Ramos (cell line): Measurements from ENCODE around the gene MAT2B.

Experiments used
- in situ Hi-C: fragments of 300-500 bp; cut with MboI; formaldehyde crosslinking; loops from one replicate; pipeline ENCODE4 v1.14.3; 2022; ENCODE audit warnings: low sequenced_read_pairs; ENCODE audit not compliant: unreplicated experiment

MAT2B gene

GRCh38 chr5:163544836-163545235 lies 39.4 kb downstream of the MAT2B start:
- in situ Hi-C loops, result no loop called here

DNA sequence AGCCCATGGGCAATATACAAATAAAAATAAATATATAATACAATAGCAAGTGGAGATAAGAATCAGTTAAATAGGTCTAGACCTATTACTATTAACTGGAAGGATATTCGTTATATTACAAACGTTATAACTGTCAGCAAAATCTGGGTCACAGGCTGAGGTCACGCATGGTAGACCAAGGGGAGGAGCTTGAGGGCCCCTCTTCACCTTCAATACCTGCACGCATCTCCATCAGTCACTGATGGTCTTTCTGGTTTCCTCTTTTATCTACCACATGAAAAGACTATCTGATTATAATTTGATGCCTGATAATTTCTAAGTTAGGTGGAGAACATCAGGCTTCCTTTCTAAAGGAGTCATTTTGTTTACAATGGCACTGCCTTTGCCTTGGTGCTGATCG lies 43.2 kb downstream of the MAT2B start:
- in situ Hi-C loops, result no loop called here

DNA sequence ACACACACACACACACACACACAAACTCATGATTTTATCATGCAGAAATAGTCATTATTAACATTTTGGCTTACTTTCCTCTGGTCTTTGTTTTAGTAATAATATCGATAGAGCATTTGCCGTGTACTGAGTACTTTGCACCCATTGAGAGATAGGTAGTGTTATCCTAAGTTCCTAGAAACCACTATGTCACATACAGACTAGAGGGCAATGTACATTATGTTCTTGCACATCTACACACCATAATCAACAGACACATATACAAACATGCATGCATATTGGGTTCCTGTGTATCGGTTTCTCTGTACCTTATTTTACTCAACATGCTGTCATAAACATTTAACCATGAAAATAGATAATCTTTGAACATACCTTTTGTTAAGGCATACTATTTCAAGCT lies 45.7 kb downstream of the MAT2B start:
- in situ Hi-C loops, result loop anchor here (25.0 kb wide), 2 partner anchors 961 to 1661 kb away; no protein-coding TSS in a partner anchor

DNA sequence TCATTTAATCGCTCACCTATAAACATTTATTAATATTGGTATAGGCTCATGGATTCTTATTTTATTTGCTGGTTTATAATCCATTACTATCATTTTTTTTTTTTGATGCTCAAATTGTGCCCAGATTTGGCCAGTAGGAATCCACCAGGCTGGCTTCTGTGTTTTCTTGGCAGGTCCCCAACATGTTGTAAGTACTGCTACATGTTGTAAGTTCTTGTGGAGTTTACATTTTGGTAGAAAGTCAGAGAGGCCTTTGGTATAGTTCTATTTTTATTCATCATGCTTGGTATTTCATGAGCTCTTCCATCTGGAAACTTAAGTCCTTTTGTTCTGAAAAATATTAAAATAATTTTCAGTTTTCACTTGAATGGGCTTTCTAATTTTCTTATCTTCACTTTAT lies 47.1 kb downstream of the MAT2B start:
- in situ Hi-C loops, result loop anchor here (25.0 kb wide), 2 partner anchors 960 to 1660 kb away; no protein-coding TSS in a partner anchor

DNA sequence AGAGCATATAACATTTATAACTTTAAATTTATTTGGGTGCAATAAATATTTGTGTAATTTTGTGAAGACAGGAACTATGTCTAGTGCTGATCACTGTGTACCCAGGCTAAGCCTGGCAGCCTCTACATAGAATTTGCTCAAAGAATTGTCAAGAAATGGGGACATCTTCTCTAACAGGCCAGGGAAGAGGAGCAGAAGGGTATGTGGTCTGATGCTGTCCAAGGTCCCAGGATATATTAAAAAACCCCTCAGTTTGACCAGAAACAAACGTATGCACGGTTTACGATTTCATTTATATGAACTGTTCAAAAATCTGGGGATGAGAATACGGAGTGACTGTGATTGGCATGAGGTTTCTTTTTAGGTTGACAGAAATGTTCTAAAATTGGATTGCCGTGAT lies 55.9 kb downstream of the MAT2B start:
- in situ Hi-C loops, result loop anchor here (25.0 kb wide), 2 partner anchors 951 to 1651 kb away; no protein-coding TSS in a partner anchor

DNA sequence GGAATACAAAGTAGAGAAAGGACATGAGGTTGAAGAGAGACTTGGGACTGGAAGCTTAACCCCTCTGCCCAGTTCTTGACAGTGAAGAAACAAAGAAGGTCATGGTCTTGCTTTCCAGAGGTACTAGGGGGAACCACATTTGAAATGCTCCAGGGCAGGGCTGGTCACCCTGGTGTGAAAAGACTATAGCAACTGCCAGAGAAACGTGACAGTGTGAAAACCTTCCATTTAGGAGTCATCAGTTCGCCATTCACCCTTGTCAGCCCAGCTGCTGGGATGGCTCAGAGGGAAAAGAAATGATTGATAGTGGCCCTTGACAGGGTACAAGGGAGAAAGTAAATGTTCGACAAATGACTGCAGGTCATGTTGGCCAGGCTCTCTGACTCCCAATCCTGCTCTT lies 56.7 kb downstream of the MAT2B start:
- in situ Hi-C loops, result loop anchor here (25.0 kb wide), 2 partner anchors 950 to 1650 kb away; no protein-coding TSS in a partner anchor

- in situ Hi-C loops, result loop anchor here (25.0 kb wide), 2 partner anchors 949 to 1649 kb away; no protein-coding TSS in a partner anchor
These were observed 57.7 kb downstream of the MAT2B start for GRCh38 chr5:163563112-163563511.

DNA sequence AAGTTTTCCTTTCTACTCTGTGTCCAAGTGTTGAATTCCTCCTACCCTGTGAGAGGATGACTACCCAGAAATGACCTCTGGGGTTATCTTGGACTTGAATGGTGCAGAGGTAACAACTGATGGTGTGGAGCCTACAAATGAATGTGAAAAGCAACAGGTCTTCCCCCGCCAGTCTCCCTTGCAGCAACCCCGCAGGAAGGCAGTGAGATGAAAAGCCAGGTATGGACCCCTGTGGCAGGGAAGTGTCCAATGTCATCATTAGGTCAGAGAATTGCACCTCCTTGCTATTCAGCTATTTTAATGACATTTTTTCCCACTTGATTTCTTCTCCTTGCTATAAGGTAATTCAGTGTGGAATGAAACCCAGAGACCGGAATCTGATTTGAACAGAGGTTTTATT lies 58.5 kb downstream of the MAT2B start:
- in situ Hi-C loops, result loop anchor here (25.0 kb wide), 2 partner anchors 948 to 1648 kb away; no protein-coding TSS in a partner anchor

DNA sequence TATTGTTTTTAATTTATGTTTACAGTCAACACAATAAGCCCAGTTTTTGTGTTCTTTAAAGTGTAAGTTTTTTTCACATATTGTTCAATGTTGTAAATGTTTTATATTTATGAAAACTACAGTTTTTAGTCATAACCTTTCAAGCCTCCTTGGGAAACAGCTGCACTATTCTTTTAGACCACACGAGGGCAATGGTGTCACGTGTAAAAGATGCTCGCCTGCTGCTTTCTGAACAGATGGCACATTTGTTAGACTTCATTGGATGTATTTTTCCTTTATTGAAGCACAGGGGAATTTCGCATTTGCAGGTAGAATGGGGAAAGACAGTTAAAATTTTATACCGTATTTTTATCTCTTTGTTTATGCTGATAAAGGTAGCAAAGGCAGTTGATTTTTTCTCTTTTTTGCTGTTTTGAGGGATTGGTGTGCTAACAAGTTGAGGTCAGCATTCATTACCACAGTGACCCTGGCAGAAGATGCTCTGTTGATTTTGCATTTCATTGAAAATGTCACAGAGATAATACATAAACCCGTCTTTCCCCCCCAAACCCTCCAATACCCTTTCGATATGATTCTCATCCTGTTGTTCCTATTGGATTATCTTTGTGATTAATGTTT lies 59.0 kb downstream of the MAT2B start:
- in situ Hi-C loops, result loop anchor here (25.0 kb wide), 2 partner anchors 948 to 1648 kb away; no protein-coding TSS in a partner anchor

GRCh38 chr5:163565492-163565891 lies 60.1 kb downstream of the MAT2B start:
- in situ Hi-C loops, result loop anchor here (25.0 kb wide), 2 partner anchors 947 to 1647 kb away; no protein-coding TSS in a partner anchor

DNA sequence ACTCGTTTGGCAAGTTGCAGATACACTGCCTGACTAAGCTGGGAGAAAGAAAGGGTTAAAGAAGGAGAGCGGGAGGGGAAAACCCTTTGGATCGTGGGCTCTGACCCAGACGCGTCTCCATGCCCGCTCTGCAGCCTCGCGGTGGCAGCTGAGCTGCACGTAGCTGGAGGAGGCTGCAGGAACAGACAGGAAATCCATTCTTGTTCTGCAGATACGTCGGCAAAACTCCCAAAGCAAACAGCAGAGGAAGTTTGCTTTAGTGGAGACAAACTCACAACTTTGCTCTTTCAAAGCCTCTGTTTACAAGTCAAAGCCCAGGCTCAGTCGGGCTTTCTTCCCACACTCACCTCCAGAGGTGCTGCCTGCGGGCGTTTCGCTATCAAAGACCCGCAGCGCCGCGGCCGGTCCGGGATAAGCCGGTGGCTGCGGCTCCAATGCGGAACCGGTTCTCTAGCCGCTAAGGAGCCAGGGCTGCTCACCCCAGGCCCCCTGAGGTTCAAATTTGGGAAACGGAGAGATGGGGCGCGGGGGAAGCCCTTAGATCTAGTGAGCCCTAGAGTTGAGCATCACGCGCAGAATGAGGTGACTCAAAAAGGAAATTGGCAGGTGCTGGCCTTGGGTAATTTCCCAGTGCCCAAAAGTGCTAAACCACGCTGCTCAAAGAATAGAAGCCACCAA lies 60.7 kb downstream of the MAT2B start:
- in situ Hi-C loops, result loop anchor here (25.0 kb wide), 2 partner anchors 946 to 1646 kb away; no protein-coding TSS in a partner anchor

DNA sequence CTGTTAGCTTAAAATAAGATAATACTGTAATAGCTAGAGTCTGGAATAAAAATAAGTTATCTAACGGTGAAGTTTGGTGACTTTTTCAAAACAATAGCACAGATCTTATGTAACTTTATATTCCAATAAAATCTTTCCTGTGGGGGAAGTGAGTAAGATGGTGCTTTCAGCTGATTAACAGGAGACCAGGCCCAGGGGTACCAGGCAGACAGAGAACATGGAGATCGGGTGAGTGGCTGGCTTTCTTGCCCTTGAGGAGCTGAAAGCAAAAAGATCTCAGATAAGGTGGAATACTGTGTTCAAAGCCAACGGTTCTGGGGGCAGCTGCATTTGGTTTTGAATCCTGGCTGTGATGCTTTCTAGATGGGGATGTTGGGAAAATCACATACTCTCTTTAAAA lies 61.3 kb downstream of the MAT2B start:
- in situ Hi-C loops, result loop anchor here (25.0 kb wide), 2 partner anchors 946 to 1646 kb away; no protein-coding TSS in a partner anchor

GRCh38 chr5:163567811-163568210 lies 62.4 kb downstream of the MAT2B start:
- in situ Hi-C loops, result loop anchor here (25.0 kb wide), 2 partner anchors 944 to 1644 kb away; no protein-coding TSS in a partner anchor
